Mucosa of rectum (tissue), 2 donors: Measurements from ENCODE around the gene FBXO30.

Source experiments
- H3K27ac ChIP-seq, 2 donors: one replicate each; pipeline ENCODE4 v1.7.0; 2013; ENCODE audit warnings: inconsistent platforms in 2 of 2, low read depth in 2 of 2, low read length in 2 of 2
- H3K27me3 ChIP-seq, 2 donors: one replicate each; pipeline ENCODE4 v1.7.0; 2013; ENCODE audit warnings: low read length in 2 of 2; ENCODE audit not compliant: control insufficient read depth in 2 of 2, insufficient read depth in 2 of 2
- H3K36me3 ChIP-seq, 2 donors: one replicate each; pipeline ENCODE4 v1.7.0; 2013; ENCODE audit warnings: low read length in 2 of 2; ENCODE audit not compliant: control insufficient read depth in 2 of 2, insufficient read depth in 2 of 2
- H3K4me1 ChIP-seq, 2 donors: one replicate each; pipeline ENCODE4 v1.7.0; 2013; ENCODE audit warnings: low read length in 2 of 2, mild to moderate bottlenecking in 1 of 2; ENCODE audit not compliant: control insufficient read depth in 2 of 2, insufficient read depth in 2 of 2
- H3K4me3 ChIP-seq, 2 donors: one replicate each; pipeline ENCODE4 v1.7.0; 2013; ENCODE audit warnings: low read length in 2 of 2
- H3K9ac ChIP-seq, 2 donors: one replicate each; pipeline ENCODE4 v1.7.0; 2013; ENCODE audit warnings: low read length in 2 of 2, low read depth in 1 of 2, mild to moderate bottlenecking in 1 of 2
- H3K9me3 ChIP-seq, 2 donors: one replicate each; pipeline ENCODE4 v1.7.0; 2013; ENCODE audit warnings: low read length in 2 of 2; ENCODE audit not compliant: control insufficient read depth in 2 of 2
- donor health status: healthy.
- donor health status: Normal muscosa, but diverticular disease.

The FBXO30 gene, protein sequence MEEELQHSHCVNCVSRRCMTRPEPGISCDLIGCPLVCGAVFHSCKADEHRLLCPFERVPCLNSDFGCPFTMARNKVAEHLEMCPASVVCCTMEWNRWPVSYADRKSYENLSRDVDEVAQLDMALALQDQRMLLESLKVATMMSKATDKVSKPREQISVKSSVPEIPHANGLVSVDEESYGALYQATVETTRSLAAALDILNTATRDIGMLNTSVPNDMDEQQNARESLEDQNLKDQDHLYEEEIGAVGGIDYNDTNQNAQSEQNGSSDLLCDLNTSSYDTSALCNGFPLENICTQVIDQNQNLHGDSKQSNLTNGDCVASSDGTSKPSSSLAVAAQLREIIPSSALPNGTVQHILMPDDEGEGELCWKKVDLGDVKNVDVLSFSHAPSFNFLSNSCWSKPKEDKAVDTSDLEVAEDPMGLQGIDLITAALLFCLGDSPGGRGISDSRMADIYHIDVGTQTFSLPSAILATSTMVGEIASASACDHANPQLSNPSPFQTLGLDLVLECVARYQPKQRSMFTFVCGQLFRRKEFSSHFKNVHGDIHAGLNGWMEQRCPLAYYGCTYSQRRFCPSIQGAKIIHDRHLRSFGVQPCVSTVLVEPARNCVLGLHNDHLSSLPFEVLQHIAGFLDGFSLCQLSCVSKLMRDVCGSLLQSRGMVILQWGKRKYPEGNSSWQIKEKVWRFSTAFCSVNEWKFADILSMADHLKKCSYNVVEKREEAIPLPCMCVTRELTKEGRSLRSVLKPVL

DNA sequence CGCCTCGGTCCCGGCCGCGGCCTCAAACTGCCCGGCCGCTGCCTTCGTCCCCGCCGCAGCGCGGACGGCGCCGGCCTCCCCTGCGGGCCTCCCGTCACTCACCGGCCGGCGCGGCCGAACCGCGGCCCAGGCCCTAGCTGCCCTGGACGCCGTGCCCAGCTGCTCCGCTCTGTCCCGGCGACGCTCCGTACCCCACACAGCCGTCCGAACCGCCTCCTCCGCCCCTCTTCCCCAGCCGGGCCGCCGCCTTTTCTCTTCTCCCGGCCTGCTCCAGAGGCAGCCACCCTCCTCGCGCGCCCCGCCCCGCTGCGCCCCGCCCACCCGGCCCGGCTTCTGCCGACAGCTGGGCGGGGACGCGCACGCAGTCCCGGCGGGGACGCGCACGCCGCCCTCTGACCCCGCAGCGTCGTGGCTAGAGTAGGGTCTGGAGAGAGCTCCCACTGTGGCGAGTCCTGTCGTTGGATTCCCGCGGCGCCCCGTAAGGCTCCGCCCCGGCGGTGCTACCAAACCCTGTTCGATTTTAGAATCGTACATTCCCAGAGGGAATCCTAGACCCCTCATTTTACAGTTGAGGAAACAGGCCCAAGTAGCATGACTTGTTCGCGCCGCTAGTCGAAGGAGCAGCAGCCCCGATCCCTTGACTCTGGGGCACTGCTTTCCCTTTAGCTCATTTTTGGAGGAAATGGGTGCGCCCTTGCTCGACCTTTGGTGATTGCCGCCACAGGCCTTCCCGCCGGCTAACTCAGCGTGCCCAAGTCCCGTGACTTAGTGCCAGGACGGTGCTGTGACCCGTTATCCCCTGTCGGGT is at the start of gene FBXO30:
TSS of gene FBXO30 (minus strand) at position 295 of the 808 bp plus-strand sequence. CDS start 8,390 bp downstream, outside the sequence.
- no peaks in the 10 kb centered on the region for H3K36me3 ChIP-seq
- peak within 1 kb of the TSS; percentile 86 to 89 for H3K9ac ChIP-seq
- H3K27ac ChIP-seq = peak within 1 kb of the TSS; percentile 88 to 92
- peaks cover 11 to 19% of the 10 kb centered on the region in 2 donors for H3K4me1 ChIP-seq
- H3K27me3 ChIP-seq = no peaks in the 10 kb centered on the region
- H3K4me3 ChIP-seq = peak within 1 kb of the TSS; percentile 73 to 83
- no peaks in the 10 kb centered on the region for H3K9me3 ChIP-seq

DNA sequence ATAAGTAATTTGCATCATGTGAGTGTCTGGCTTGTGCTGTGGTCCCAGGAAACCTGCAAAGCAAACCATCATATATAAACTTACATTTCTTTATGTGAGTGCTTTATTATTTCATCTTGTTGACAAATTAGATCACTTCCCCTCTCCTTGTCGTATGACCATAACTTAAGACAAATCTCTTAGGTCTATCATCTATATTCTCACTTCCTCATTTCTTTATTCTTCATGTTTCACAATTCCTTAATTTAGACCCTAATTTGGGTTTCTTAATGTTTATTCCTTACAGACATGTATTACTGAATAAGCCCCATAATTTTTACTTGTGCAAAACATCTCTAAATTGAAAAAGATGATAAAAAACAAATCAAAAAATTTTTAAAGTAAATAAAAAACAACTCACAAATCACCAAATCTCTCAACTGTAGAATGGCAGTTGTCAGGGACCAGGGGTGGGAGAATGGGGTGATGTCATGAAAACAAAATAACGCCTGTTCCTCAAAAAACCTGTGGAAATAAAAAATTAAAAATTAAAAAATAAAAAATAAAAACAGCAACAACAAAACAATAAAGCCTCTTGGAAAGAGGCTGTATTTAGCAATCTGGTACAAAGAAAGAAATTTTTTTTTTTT is 49.5 kb upstream of the FBXO30 start:
- no peak overlapping the region for H3K9ac ChIP-seq
- peaks cover 0 to 2% of the 10 kb centered on the region in 2 donors for H3K9me3 ChIP-seq
- no peaks in the 10 kb centered on the region for H3K4me1 ChIP-seq
- H3K36me3 ChIP-seq = no peaks in the 10 kb centered on the region
- H3K27ac ChIP-seq = no peak overlapping the region
- H3K27me3 ChIP-seq = no peaks in the 10 kb centered on the region
- no peak overlapping the region for H3K4me3 ChIP-seq

DNA sequence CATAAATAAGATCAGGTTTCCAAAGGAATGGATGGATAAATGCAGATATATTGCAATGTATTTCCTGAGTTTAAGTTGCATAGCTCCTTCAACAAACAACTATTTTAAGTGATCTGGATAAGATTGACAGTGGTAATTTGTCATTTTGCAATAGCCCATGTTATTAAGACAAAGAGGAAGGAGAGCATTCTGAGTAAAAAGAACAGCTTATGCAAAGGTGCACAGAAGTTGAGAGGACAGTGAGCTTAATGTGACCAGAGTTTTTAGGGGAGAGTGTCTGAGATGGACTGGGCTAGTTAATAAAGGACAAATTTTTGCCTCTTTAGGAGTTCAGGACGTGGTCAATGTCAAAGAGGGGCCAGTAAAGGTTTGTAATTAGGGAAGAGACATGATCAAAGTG is 48.8 kb upstream of the FBXO30 start:
- H3K9me3 ChIP-seq = peaks cover 0 to 2% of the 10 kb centered on the region in 2 donors
- H3K27me3 ChIP-seq = no peaks in the 10 kb centered on the region
- no peak overlapping the region for H3K27ac ChIP-seq
- H3K9ac ChIP-seq = no peak overlapping the region
- no peak overlapping the region for H3K4me3 ChIP-seq
- no peaks in the 10 kb centered on the region for H3K36me3 ChIP-seq
- H3K4me1 ChIP-seq = no peaks in the 10 kb centered on the region

DNA sequence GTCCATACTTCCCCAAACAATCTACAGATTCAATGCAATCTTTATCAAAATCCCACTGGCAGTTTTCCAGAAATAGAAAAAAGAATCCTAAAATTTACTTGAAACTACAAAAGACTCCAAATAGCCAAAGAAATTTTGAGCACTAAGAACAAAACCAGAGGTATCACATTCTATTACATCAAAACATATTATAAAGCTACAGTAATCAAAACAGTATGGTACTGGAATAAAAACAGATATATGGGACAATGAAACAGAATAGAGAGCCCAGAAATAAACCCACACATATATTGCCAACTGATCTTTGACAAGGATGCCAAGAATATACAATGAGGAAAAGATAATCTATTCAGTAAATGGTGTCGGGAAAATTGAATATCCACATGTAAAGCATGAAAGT is 46.0 kb upstream of the FBXO30 start:
- peaks cover 0 to 2% of the 10 kb centered on the region in 2 donors for H3K9me3 ChIP-seq
- H3K36me3 ChIP-seq = no peaks in the 10 kb centered on the region
- no peak overlapping the region for H3K9ac ChIP-seq
- no peaks in the 10 kb centered on the region for H3K27me3 ChIP-seq
- no peaks in the 10 kb centered on the region for H3K4me1 ChIP-seq
- H3K4me3 ChIP-seq = no peak overlapping the region
- H3K27ac ChIP-seq = no peak overlapping the region

DNA sequence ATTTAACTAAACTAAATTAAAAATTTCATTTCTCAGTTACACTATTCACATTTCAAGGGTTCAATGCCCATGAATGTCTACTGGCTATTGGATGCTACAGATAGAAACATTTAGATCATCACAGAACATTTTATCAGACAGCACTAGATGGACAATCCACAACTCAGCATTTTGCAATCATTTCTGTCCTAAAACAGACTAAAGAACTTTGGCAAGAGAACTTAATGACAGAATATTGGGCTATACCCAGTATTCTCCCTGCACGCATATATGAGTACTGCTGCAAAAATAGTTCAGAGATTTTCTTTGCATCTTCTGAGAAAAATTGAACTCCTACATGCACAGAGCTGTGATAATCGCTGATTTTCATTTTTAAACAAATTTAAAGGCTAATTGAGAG is 36.1 kb upstream of the FBXO30 start:
- Histone ChIP-seq H3K36me3 (no peaks in the 10 kb centered on the region), H3K4me3 (no peak overlapping the region), H3K9me3 (no peaks in the 10 kb centered on the region), H3K4me1 (no peaks in the 10 kb centered on the region), H3K27ac (no peak overlapping the region), H3K9ac (no peak overlapping the region), H3K27me3 (no peaks in the 10 kb centered on the region)

DNA sequence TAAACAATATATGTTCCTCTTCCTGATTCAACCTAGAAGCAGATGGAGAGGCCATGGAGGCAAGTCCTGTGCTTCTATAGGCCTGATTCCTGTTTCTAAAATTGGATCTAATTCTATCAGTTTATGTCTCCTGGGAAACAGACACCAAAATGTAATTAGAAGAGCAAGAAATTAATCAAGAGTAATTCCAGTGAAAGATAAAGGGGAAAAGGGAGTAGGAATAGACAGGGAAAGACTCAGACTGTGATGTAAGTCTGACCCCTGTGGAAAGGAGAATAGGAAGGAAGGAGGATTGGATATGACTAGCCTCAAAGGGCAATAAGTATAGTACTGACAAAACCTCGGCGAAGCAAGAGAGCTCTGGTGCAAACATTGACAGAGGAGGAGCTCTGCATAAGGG is 33.9 kb upstream of the FBXO30 start:
- Histone ChIP-seq H3K27me3 (no peaks in the 10 kb centered on the region), H3K9ac (no peak overlapping the region), H3K4me1 (no peaks in the 10 kb centered on the region), H3K36me3 (no peaks in the 10 kb centered on the region), H3K9me3 (no peaks in the 10 kb centered on the region), H3K4me3 (no peak overlapping the region), H3K27ac (no peak overlapping the region)

DNA sequence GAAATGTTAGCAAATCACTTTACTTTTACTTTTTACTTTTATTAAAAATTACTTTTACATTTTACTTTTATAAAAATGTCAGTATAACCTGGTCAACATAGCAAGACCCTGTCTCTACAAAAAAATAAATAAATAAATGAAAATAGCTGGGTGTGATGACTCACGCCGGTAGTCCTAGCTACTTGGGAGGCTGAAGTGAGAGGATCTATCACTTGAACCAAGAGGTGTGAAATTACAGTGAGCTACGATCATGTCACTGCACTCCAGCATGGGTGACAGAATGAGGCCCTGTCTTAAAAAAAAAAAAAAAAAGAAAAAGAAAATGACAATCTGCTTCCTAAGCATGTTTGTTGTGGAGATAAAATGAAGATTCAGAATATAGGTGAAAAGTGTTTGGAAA is 31.0 kb upstream of the FBXO30 start:
- Histone ChIP-seq H3K36me3 (no peaks in the 10 kb centered on the region), H3K27me3 (no peaks in the 10 kb centered on the region), H3K4me3 (no peak overlapping the region), H3K27ac (no peak overlapping the region), H3K9me3 (no peaks in the 10 kb centered on the region), H3K9ac (no peak overlapping the region), H3K4me1 (no peaks in the 10 kb centered on the region)

DNA sequence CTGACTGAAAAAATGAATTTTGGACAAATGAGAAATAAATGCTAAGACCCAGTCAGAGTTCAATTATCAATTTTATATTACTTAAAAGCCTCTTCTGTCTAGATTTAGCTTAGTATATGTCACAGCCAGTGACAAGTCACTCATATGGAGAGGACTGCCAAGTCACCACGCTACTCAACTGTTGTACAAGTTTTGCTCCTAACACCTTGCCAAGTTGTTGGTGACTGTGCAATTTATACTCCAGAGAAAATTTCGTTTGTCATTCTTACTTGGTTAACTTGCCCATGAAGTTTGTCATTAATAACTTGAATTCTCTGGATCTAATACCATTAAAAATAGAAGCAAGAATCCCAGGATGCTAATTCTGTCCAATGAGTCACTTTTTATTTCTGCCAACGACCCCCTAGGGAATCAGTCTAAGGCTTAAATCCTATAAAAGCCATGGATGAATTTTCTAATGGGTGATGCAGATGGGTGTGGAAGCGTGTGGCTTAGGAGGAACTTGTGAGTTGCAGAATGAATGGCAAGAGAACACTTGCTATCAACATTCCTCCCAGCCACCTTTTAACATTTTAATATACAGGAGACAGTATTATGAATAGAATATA is 30.4 kb upstream of the FBXO30 start:
- Histone ChIP-seq H3K27me3 (no peaks in the 10 kb centered on the region), H3K36me3 (no peaks in the 10 kb centered on the region), H3K9me3 (no peaks in the 10 kb centered on the region), H3K4me1 (no peaks in the 10 kb centered on the region), H3K4me3 (no peak overlapping the region), H3K9ac (no peak overlapping the region), H3K27ac (no peak overlapping the region)

DNA sequence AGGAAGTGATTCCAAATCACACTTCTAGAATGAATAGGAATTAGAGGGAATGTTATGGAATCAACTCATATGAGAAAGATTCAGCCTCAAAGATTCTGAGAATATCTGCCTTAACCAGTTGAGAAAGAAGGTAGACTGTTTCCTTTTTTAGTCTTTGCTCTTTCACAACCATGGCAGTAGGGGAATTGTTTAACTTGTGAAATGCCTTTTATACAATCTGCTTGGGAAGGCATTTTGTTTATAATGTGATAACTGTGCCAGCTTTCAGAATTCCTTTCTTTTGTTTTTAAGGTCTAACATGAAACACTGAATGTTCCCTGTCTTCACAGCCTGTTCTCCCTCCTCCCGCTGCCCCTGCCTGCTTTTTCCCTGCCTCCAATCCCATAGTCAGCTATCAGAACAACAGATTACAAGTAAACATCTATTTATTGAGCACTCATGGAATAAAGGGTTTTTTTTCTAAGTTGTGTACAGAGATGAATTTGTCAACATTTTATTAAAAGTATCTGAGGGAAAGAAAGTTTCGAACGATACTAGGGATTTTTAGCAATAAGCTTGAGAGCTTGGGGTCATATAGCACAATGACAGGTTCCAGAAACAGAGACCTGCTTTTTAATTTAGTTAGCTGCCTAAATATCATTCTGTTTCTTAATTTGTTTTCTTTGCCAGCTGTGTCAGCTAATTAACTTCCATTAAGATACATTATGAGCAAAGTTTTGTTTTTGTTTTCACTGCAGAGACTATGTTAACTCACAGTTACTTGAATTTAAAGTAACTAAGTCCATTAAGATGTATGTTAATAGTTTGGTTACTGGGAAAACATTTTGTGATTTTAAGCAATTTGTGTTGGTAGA is 28.3 kb upstream of the FBXO30 start:
- Histone ChIP-seq H3K9me3 (no peaks in the 10 kb centered on the region), H3K4me3 (no peak overlapping the region), H3K9ac (no peak overlapping the region), H3K36me3 (no peaks in the 10 kb centered on the region), H3K27ac (no peak overlapping the region), H3K4me1 (no peaks in the 10 kb centered on the region), H3K27me3 (no peaks in the 10 kb centered on the region)
